Measurements from ENCODE around the gene ACSM6.
"Not testable (repeated sequence)": the region's sequence is repeated elsewhere in the genome, so short reads cannot be mapped to it uniquely, and the experiment has no call there.

The ACSM6 gene, protein sequence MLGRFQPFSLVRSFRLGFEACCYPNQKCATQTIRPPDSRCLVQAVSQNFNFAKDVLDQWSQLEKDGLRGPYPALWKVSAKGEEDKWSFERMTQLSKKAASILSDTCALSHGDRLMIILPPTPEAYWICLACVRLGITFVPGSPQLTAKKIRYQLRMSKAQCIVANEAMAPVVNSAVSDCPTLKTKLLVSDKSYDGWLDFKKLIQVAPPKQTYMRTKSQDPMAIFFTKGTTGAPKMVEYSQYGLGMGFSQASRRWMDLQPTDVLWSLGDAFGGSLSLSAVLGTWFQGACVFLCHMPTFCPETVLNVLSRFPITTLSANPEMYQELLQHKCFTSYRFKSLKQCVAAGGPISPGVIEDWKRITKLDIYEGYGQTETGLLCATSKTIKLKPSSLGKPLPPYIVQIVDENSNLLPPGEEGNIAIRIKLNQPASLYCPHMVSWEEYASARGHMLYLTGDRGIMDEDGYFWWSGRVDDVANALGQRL

DNA sequence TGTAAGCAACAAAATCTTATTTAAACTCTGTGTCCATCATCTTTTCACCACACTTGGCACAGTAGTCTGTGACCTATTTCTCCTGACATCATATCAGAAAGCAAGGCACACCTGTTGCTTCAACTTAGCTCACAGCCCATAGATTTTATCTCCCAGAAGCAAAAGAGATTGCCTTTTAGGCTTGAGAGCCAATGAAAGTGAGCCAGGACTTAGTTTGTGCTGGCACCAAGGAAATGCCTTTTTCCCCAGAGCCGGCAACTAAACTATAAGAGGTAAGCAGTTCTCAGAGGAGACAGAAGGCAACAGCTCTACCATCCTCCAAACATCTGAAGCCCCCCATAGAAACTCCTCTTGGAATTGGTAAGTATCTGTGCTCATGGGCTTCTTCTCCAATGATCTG, at the start of gene ACSM6:
Gene ACSM6 (plus strand): TSS at position 295 of the 400 bp plus-strand sequence. CDS start 248 bp downstream, outside the sequence.
- no peak for DNase-seq

DNA sequence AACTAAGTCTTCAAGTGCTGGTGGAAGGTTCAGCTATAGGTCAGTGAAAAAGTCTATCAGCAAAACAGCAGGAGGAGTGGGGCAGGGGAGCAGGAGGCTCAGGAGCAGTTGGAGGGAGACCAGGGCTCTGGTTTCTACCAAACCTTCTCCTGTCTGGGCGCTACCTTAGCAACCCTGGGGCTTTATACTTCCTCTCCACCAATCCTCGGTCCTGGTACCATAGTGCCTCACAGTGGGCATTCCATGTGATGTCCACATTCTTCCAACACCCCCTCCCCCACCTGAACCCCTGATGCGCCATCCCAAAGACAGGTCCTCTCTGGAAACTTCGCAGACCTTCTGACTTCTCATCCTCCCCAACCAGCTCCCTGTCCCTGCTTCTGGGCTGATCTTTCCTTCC, 25.3 kb upstream of the ACSM6 start:
- no peak for DNase-seq

DNA sequence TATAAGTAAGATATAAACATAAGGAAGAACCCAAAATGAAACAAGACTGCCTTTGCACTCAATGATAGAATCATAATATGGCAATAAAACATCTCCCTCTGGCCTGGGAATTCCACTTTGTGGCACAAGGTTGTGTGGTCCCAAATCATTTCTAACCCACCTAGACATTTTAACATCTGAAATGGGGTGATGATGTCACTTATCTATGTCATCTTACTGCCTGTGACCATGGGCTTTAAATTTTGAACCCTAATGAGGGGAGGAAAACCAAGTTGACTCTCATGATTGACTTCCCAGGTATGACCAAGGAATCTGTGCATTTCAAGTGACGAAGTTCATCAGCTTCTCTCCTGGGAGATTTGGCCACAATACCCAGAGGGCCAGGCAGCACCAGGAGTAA, 24.5 kb upstream of the ACSM6 start:
- no peak for DNase-seq

DNA sequence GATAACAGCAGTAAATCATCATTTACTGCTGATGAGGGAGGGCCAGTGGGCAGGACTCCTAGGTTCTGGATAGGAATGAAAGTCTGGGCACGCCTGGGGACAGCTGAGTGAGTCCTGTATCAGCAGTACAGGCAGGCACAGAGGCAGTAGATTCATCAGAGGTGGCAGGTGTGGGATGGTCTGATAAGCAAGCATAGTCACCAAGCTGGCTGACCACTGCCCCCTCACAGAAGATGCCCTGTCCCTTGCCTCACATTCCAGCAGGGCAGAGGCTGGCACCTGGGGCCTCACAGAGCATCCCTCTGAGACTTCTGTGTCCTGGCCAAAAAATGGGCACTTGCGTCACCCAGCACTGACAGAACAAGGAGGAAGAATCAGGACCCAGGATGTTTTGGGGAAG, 23.2 kb upstream of the ACSM6 start:
- DNase-seq: no peak

DNA sequence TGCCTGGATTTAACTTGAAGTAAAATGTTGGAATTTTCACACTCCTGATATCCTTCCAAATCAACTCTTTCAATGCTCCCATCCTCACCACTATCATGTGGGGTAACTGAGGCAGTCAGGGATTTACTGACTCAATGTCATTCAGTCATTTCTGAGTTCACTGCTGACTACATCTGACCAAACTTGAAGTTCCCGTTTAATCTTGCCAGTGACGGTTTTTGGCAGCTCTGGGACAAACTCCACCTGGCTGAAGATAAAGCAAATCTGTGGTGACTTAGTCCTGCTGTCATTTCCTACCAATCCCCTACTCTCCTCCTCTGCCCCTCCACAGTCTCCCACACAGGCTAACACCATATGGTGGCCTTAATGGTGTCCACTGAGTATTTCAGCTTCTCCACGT, 22.7 kb upstream of the ACSM6 start:
- no peak for DNase-seq

DNA sequence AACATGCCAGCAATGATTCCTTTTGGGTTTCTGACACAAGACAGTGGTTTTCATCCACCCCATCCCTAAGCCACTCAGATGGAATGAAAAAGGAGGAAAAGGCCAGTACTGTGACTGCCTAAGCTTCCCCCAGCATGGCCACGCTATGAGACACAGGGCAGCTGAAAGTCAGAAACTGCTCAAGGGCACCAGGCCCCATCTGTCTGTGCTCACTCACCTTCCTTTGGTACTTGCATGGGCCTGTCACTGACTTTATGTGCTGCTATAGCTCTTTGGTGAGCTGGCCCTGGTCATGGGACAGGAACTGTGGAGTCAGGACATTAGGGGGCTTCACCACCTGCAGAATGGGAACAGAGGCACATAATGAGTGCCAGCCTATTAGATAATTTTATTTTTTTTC, 21.2 kb upstream of the ACSM6 start:
- DNase-seq: no peak

DNA sequence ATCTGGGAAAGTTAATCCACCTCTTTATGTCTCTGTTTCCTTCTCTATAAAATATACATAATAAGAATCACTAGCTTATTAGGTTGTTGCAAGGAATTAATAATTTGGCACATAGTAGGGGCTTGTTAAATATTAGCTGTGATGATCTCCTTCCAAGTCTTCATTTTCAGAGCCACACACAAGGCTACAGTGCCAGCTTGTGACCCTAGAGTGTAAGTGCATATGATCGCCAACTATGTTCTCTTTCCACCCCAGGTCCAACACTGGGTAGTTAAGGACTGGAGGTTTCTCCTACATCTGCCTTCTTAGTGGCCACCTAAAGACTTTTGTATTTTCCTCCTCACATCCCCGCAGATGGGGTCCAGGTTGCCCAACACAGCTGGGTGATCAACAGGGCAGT, 17.9 kb upstream of the ACSM6 start:
- no peak for DNase-seq

DNA sequence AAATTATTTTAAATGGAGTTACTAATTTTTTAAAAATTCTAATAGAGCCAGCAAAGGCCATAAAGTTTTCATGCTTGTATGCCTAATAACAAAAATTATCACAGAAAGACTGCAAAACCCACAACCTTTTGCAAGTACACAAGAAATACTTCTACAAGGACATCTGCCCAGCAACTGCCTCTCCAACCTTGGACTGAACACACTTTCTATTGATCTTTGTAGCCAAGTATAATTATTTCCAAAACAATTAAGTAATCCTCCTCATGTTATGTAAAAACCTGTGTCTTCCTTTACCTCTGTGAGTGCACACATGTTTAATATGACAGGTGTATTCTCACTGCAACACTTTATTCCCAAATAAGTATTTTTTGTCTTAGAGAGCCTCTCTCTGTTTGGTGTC, 16.6 kb upstream of the ACSM6 start:
- DNase-seq: no peak

DNA sequence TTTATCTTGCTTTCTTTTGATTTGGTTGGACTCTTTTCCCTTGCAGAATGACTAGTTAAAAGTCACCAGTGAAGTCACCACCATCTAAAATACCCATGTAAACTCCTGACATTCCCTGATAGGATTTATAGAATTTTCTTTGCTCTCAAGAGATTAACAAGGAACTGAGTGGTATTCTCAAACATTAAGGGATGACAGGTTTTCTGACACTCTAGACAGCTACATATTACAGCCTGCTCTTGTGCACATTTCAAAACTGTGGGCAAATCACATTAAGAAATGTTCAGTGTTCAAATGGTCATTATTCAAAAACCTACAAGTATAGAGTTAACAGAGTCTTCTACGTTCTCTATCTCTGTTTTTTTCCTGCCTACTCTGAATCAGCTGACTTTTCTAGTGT, 15.8 kb upstream of the ACSM6 start:
- no peak for DNase-seq

DNA sequence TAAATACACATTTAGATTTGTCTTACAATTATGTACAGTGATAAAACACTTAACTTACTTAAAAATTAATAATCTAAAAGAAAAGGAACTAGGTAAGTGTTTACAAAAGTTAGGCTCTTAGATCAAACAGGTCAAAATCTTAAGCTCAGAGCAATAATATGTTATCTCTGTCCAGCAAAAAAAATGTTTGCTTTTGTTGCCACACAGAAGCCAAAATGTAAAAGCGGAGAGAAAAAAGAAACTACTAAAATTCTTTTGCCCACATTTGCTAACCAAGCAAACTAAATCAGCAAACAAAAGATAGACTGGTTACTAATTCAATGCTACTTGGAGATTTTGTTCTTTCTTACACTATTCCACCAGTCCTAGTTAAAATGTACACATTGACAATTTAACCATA, 15.2 kb upstream of the ACSM6 start:
- DNase-seq: no peak

DNA sequence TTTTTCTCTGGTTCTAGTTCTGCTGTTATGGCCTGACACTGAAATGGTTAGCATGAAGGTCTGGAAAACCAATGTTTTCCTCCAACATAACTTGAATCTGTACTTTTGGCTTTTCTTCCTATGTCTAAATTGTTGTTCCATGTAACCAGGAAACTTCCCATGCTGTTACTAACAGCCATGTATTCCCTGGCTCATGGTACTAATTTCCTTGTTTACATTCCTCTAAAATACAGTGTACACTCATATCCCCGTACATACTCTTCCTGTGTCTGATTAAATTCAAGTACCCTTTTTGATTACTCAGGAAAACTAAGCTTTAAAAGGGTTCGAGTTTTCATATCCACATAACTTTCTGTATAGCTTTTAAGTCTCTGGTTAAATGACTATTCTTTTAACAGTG, 12.3 kb upstream of the ACSM6 start:
- no peak for DNase-seq

DNA sequence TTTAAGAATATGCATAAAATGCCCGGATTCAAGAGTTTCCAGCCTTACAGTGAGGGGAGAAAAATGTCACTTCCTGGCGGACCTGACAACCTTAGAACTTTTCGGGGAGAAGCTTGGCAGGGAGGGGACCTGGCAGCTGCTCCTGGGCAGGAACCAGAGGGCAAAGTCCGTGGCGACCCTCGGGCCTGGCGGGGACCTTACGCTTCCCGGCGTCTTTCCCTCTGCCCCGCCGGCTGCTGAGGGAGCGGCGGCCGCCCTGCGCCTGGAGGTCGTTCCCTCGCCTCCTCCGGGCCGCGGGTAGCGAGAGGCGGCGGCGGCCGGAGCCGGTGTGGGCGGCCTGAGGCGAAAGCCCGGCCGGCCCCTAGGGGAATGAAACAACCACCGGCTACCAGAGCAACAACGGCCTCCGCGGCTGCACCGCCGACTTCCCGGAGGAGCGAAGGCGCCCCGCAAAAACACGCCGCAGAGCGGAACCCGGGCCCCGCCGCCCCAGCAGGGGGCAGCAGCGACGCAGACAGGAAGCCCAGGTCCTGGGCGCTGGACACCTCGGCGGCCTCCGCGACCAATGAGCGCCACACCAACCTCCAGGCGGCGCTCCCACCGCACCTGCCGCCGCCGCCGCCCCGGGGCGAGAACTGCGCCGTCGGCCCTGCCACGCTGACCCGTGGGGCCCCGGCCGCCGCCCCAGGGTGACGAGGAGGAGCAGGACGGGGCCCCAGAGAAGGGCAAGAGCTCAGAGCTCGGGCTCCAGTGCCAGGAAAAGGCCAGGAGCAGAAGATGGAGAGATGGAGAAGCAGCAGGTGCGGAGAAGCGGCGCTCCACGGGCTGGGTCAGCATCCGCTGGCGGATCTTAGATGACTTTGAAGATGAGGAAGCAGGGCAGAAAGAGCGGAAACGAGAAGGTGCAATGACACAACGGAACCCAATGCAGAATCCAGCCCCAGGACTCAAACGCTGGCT, 10.5 kb upstream of the ACSM6 start:
- peak; percentile 87 for DNase-seq

DNA sequence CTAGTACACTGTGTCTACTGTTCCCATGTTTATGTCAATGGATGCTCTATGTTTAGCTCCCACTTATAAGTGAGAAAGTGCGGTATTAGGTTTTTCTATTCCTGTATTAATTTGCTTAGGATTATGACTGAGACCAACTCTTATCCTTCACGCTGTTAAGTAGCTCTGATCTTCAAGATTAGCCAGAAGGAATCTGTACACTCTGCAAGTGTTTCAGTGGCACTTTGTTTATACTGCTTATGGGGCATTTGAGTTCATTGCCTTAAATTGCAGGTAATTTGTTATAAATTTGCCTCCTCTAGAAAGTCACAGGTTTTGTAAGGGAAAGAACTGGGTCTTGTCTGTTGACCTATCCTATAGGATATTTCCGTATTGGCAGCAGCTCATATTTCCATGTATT, 6.4 kb upstream of the ACSM6 start:
- no peak for DNase-seq

DNA sequence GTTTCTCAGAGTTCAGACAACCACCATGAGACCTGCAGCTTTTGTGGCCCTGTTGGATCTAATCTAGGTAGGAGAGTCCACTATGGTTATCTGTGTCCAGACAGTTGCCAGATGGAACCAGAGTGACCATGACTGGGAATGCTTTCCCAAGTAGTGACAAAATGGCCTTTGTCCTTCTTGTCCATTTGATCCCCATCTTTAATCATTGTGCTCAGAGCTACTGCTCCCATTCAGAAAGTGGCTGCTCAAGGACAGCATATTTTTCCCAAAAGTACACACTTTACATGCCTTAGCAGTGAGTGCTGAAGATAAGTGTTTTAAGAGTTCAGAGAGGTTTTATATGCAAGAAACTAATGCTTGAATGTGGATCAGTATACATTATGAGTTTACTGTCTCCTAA, 5.4 kb upstream of the ACSM6 start:
- no peak for DNase-seq

DNA sequence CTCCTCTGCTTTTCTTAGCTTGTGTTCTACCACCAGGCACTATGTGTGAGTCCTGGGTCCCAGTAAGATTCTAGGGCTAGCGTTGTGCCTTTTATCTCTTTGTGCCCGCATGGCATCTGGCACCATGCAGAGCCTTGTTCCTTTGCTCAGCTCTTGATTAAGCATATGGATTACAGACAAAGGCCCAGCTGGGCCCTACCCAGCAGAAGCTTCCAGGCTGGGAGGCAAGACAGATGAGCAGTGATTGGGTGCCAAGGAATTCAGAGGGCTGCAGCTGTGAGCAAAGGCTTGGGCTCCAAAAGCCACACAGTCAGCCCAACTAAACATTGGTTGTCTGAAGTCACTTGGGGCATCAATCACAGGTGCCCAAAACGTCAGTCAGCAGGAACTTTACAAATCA, 2.0 kb downstream of the ACSM6 start:
- no peak for DNase-seq

DNA sequence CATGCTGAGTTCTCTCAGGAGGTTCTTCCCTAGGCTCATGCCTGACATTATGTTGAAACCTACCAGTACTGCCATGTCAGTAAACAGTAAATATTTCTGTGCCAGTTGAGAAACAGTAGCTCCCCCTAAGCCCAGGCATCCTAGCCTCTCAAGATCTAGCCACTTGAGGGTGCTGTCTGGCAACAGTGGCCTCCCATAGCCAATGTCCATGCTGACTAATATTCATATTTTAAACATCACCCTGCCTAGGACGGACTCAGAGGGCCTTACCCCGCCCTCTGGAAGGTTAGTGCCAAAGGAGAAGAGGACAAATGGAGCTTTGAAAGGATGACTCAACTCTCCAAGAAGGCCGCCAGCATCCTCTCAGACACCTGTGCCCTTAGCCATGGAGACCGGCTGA, 7.7 kb downstream of the ACSM6 start:
- DNase-seq: no peak

DNA sequence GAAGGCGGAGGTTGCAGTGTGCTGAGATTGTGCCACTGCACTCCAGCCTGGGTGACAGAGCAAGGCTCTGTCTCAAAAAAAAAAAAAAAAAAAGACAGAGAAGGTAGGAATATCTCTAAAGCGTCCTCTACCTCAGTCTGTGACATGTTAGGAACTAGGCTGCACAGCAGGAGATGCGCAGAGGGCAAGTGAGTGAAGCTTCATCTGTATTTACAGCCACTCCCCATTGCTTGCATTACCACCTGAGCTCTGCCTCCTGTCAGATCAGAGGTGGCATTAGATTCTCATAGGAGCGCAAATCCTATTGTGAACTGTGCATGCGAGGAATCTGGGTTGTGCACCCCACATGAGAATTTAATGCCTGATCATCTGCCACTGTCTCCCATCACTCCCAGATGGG, 8.8 kb downstream of the ACSM6 start:
- not testable (repeated sequence) for DNase-seq

DNA sequence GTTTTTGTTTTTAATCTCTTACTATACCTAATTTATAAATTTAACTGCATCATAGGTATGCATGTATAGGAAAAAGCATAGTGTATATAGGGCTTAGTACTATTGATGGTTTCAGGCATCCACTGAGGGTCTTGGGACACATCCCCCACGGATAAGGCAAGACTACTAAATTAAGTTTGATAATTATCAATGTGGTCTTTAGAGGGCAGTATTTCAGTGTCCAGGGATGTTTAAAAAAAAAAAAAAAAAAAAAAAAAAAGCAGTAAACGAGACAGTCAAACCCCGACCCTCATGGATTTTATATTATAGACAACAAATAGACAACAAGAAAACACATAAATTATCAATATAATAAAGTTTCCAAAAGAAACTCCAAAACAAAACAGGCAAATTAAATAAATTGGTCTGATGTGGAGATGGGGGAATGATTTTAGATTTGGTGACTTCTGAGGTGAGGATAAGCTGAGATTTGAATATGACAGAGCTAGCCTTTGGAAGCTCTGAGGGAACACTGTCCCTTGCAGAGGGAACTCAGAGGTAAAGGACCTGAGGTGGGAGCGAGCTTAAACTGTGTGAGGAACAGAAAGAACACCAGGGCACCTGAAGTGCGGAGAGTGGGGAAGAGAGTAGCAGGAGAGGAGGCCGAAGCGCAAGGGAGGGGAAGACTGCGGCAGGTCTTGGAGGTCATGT, 14.8 kb downstream of the ACSM6 start:
- DNase-seq: no peak

DNA sequence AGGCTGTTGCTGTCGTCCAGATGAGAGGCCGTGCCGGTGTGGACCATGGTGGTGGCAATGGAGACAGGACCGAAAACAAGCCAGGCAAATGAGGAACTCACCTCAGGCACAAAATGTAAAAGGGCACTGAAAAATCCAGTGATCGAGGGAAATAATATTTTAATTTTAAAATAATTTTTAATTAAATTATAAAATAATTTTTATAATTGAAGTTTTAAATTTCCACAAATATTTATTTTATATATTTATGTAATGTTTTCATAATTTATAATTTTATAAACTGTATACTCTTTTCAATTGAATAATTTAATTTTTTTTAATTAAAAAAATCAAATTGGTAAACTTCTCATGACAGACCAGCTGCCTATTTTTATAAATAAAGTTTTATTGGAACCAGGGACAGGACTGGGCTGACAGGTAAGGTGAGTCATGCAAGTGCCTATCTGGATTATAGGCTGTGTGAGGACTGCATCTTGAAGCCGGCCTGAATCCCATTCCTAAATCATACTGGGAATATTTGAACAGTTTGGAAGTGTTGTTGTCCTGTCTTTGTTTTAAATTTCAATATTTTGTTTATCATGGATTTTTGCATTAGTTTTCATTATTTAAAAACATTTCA, 15.6 kb downstream of the ACSM6 start:
- DNase-seq: no peak

DNA sequence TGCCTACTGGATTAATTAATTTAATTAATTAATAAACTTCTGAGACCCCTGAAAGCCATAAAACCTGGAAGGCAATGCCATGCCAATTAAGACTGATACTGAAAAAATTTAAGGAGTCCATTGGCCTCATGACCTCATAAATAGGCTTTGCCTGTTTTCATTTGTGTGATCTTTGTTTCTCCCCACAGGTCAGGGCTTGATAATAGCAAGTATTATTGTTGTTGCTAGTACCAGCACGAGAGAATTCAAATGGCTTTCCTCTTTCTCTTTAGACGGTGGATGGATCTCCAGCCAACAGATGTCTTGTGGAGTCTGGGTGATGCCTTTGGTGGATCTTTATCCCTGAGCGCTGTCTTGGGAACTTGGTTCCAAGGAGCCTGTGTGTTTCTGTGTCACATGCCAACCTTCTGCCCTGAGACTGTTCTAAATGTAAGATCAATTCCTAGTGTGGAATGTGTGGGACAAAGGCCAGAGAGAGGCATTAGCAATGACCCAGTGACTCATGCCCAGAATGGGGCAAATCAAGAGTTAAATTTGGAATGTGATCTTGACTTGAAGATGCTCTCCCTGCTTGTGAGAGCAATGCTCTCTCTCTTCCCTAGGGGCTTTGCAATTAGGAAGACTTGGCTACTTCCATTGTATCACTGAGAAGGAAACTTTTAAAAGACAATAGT, 17.7 kb downstream of the ACSM6 start:
- no peak for DNase-seq

DNA sequence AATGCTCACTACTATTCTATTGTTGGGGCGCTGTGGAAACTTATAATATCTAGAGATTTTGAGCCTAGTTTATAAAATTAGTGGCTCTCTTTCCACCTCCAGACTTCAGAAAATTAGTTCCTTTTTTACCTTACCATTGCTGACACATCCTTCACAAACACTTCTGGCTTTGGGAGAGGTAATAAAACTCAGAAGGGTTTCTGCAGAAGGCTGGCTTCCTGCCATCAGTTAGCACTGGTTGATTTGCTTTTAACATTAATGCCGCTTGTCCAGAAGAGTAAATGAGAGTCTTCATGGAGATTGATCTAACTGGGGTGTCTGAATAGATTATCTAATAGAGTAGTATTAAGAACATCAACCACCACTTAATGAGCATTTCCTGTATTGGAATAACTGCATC, 20.3 kb downstream of the ACSM6 start:
- DNase-seq: no peak

DNA sequence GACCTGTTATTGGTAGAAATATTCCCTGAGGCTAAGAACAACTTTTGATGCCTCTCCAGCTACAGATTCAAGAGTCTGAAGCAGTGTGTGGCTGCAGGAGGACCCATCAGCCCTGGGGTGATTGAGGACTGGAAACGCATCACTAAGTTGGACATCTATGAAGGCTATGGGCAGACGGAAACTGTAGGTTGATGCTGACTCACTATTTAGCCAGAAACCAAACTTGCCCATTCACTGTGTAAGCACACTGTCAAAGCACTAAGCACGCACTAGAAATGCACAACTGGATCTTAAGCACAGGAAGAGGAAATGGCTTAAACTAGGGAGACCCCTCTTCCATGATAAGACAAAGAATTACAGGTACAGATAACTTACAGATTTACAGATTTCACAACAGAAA, 20.8 kb downstream of the ACSM6 start:
- DNase-seq: no peak
